OCI-LY1 (cell line): Measurements from ENCODE around the gene PKD2L2.

Source experiments
- CTCF ChIP-seq: fragments of 200-600 bp; sonication (generic), shearing (Covaris generic); IDR thresholded peaks from 2 replicates; pipeline ENCODE4 v1.5.1; 2017; ENCODE audit warnings: mild to moderate bottlenecking, antibody characterized with exemption, low read length, moderate library complexity, mixed read lengths
- EZH2 ChIP-seq: fragments of 200-600 bp; sonication (generic), shearing (Covaris generic); IDR thresholded peaks from 2 replicates; pipeline ENCODE4 v1.8.0; 2017; ENCODE audit warnings: borderline replicate concordance, mixed run types, mild to moderate bottlenecking, antibody characterized with exemption, low read length, moderate library complexity, mixed read lengths

- TF ChIP-seq CTCF = no peak
- TF ChIP-seq EZH2 = no peak
Observed at GRCh38 chr5:137933491-137933911, 44.2 kb downstream of the PKD2L2 start.
